ENCODE results near the gene MAP3K14. TPM values are rescaled to one million over a fixed set of nuclear protein-coding genes. Genes with fewer than 3 reads are reported as not detected.

The MAP3K14 gene
- total RNA-seq, 4 donors from 2014 or later: 4.1 to 21.7 (median 6.2) TPM

DNA sequence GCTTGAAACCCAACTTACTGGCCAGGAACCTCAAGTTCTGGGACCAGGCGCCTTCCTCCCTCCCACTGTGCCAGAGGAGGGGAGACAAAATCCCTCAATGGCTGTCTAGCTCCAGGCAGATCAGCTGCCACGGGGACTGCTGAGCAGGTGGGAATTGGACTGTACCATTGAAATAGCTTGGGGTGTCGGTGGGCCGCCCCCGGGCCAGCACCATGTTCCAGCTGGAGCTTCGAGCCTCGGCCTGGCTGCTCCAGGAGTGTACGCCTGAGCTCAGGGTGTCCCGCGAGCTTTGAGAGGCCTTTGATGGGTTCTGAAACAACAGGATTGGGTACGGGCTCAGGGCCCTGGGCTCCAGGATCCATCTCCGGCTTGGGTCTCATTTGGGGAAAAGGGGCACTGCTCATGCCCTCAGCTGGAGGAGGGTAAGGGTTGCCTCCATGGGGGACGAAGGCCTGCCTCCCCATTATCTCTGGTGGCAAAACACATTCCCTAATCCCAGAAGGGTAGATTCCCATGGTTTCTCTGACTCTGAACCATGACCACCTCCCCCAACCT is 50.4 kb downstream of the MAP3K14 start:
- TF ChIP-seq, protein P1, sequence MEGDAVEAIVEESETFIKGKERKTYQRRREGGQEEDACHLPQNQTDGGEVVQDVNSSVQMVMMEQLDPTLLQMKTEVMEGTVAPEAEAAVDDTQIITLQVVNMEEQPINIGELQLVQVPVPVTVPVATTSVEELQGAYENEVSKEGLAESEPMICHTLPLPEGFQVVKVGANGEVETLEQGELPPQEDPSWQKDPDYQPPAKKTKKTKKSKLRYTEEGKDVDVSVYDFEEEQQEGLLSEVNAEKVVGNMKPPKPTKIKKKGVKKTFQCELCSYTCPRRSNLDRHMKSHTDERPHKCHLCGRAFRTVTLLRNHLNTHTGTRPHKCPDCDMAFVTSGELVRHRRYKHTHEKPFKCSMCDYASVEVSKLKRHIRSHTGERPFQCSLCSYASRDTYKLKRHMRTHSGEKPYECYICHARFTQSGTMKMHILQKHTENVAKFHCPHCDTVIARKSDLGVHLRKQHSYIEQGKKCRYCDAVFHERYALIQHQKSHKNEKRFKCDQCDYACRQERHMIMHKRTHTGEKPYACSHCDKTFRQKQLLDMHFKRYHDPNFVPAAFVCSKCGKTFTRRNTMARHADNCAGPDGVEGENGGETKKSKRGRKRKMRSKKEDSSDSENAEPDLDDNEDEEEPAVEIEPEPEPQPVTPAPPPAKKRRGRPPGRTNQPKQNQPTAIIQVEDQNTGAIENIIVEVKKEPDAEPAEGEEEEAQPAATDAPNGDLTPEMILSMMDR (IDR thresholded peaks at IDR 0.05): no peak
- TF ChIP-seq POLR2A (IDR thresholded peaks at IDR 0.05): no peak
- 87 to 100% methylated on average over 5 to 6 of the region's 13 CpGs for WGBS, 2 donors
- Histone ChIP-seq H3K27me3 (no peaks in the 10 kb centered on the region), H3K9me3 (no peaks in the 10 kb centered on the region), H3K4me3 (replicated peaks in 1 of 3) (no peak overlapping the region), H3K27ac (no peak overlapping the region), H3K4me1 (peaks cover 7 to 12% of the 10 kb centered on the region in 2 donors), H3K36me3 (peaks cover 54 to 64% of the 10 kb centered on the region in 2 donors)
- intact Hi-C loops (cut with DNase I): no loop called here
- no peak for DNase-seq

DNA sequence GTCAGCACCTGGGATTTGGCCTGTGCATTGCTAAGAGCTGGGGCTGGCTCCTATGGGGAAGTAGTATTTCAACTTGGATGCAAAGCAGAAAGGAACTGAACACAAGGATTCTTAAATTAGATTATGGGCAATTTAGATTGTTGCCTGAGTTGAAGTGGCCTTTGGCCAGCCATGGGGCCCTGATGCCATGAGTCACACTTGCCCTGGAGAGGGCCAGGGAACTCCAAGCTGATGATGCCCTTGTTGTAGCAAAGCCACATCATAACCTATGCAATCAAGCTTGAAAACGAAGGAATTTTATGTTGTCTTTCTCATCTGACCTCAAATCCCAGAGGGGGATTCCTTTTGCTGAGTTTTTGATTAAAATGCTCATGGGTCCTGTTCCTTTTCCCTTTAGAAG is 51.0 kb downstream of the MAP3K14 start:
- DNase-seq: no peak
- no peak for TF ChIP-seq POLR2A (IDR thresholded peaks at IDR 0.05)
- TF ChIP-seq, protein P1 (IDR thresholded peaks at IDR 0.05): no peak
- no peaks in the 10 kb centered on the region for H3K27me3 ChIP-seq
- intact Hi-C loops (cut with DNase I): no loop called here
- H3K36me3 ChIP-seq: peaks cover 52 to 61% of the 10 kb centered on the region in 2 donors
- no peak overlapping the region for H3K4me3 ChIP-seq (replicated peaks in 1 of 3)
- no peaks in the 10 kb centered on the region for H3K9me3 ChIP-seq
- H3K4me1 ChIP-seq: peaks cover 10 to 15% of the 10 kb centered on the region in 2 donors
- no peak overlapping the region for H3K27ac ChIP-seq
- WGBS, 2 donors: 65 to 72% methylated on average over 1 of the region's 1 CpG

DNA sequence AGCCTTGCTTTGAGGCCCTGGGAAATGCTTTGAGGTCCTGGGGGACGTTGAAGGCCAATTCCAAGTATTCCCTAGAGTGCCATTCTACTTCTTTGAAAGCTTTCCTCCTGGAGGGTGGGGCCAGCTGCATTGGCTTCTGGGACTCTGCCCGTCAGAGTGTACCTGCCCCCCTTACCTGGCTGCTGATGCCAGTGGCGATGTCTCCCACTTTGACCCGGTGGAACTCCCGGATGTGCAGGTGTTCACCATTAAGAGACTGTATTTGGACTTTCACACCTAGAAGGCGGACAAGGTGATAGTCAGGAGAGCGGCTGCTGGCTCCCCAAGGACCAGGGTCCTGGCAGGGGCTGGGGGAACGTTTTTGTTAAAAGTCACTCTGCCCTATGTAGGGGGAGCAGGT is 51.8 kb downstream of the MAP3K14 start:
- no peak overlapping the region for H3K4me3 ChIP-seq (replicated peaks in 1 of 3)
- no peak overlapping the region for H3K27ac ChIP-seq
- TF ChIP-seq POLR2A (IDR thresholded peaks at IDR 0.05): no peak
- TF ChIP-seq, protein P1 (IDR thresholded peaks at IDR 0.05): no peak
- H3K9me3 ChIP-seq: no peaks in the 10 kb centered on the region
- intact Hi-C loops (cut with DNase I): no loop called here
- WGBS, 2 donors: 90 to 97% methylated on average over 7 to 8 of the region's 8 CpGs
- H3K4me1 ChIP-seq: peaks cover 10 to 15% of the 10 kb centered on the region in 2 donors
- H3K36me3 ChIP-seq: peaks cover 44 to 52% of the 10 kb centered on the region in 2 donors
- H3K27me3 ChIP-seq: no peaks in the 10 kb centered on the region
- DNase-seq: no peak

DNA sequence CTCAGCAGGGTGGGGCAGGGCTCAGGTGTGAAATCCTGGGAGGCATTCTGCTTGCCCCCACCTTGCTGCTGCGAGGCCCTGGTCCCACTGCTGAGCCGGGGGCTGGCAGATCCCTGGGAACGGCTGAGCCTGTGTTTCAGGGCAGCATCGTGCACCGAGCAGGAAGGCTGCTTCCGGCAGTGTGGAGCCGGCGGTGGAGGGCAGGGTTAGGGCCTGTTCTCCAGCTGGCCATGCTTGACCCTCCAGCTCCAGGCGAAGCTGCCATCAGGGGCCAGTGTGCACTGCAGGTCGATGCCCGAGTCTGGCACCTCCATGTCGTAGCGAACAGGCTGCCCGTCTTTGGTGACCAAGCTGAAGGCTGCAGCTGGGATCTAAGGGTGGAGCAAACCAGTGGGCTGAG is 52.4 kb downstream of the MAP3K14 start:
- no peak for DNase-seq
- TF ChIP-seq, protein P1 (IDR thresholded peaks at IDR 0.05): no peak
- TF ChIP-seq POLR2A (IDR thresholded peaks at IDR 0.05): no peak
- WGBS, 2 donors: 94 to 99% methylated on average over 8 to 14 of the region's 14 CpGs
- H3K27me3 ChIP-seq: no peaks in the 10 kb centered on the region
- peaks cover 38 to 47% of the 10 kb centered on the region in 2 donors for H3K36me3 ChIP-seq
- H3K27ac ChIP-seq: no peak overlapping the region
- no peaks in the 10 kb centered on the region for H3K9me3 ChIP-seq
- H3K4me3 ChIP-seq (replicated peaks in 1 of 3): no peak overlapping the region
- intact Hi-C loops (cut with DNase I): no loop called here
- H3K4me1 ChIP-seq: peaks cover 10 to 15% of the 10 kb centered on the region in 2 donors

DNA sequence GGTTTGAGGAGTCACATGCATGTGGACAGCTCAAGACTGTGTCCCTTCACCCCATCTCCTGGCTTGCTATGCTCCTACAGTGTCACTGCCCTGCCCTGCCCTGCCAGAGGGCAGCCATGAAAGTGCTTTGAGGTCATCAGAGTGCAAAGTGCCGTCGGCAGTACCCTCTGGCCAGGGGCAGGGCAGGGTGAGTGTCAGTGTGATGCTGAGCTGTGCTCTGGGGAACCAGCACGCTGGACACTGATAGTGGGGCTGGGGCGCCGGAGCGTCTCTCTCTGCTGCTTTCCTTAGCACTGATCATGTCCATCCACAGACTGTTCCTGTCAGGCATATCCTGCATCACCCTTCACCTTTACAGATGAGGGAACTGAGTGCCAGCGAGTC is 53.4 kb downstream of the MAP3K14 start:
- DNase-seq: no peak

More for the DNA sequence above, 53.4 kb downstream of the MAP3K14 start:
- no peak overlapping the region for H3K27ac ChIP-seq
- H3K4me1 ChIP-seq: peaks cover 10 to 15% of the 10 kb centered on the region in 2 donors
- no peak overlapping the region for H3K4me3 ChIP-seq (replicated peaks in 1 of 3)
- intact Hi-C loops (cut with DNase I): no loop called here
- no peak for TF ChIP-seq POLR2A (IDR thresholded peaks at IDR 0.05)
- TF ChIP-seq, protein P1 (IDR thresholded peaks at IDR 0.05): no peak
- 85 to 88% methylated on average over 4 to 7 of the region's 7 CpGs for WGBS, 2 donors
- peaks cover 30 to 37% of the 10 kb centered on the region in 2 donors for H3K36me3 ChIP-seq
- no peaks in the 10 kb centered on the region for H3K27me3 ChIP-seq
- H3K9me3 ChIP-seq: no peaks in the 10 kb centered on the region

All from thyroid gland (tissue), 4 donors.